GM18867 (cell line): ENCODE results near the gene DPF3.

Experiments
- ATAC-seq: cut with Tn5 transposase; IDR thresholded peaks from one replicate; pipeline ENCODE4 v1.9.1; 2021; ENCODE audit warnings: mild to moderate bottlenecking, moderate library complexity; ENCODE audit not compliant: unreplicated experiment

DPF3 gene

DNA sequence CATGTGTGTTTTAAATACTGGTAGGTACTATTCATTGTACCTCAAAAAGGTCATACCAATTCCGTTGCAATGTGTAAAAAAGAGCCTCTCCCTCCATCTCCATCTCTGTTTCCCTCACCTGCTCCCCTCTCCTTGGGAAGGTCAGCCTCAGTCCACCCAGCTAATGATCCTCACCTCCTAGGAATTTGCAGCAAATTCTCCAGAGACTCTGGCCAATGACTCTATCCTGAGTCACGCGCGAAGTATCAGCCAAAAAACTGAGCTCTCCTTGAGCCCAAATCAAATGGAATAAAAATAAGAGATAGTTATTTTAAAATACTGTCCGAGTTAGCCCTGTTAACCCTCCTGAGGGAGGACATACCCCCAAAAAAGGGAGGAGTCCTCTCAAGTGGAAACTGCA, 148.4 kb downstream of the DPF3 start:
- no peak for ATAC-seq

DNA sequence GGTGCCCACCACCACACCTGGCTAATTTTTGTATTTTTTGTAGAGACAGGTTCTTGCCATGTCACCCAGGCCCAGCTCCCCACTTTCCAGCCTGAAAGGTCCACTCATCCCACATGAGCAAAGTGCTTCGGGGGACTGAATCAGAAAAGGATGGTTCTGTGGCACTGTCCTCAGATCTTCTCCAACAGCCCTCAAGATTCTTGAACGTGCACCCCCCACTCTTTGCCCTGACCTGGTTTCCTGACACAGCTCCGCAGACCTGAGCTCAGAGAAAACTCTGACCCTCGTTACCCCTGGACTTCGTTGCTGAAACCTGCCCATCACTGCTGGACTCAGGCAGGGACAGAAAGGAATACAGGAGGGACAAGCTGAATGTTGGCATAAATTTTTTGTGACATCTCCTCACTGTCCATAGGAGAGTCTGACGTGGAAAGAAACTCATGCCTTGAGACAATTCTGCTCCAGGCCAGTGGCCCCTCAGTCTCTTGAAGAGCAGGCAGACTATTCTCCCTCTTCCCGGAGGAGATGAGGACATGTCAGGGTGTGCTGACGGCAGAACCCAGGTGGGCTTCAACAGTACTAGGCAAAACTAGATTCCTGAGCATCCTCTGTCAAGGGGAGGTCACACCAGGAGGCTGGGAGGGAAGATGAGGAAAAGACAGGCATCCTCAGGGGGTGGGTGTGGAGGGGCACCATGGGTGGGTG, 149.3 kb downstream of the DPF3 start:
- no peak for ATAC-seq

DNA sequence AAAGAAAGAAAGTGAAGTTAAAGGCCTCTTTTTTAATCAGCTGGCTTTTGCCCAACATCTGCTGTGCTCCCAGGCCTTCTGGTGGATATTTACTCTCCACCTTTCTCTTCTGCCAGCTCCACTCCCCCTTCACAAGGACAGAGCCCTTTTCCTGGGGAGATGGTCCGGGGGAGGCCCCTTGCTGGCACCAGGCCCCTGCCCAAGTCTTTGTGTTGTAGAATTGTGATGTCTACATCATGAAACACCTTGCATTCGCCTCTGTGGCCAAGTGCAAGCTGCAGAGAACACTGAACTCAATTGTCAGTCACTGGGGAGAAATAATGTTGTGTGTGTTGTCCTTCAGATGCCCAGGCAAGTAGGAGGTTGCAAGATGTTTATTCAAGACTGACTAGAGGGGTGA, 150.3 kb downstream of the DPF3 start:
- ATAC-seq: no peak

DNA sequence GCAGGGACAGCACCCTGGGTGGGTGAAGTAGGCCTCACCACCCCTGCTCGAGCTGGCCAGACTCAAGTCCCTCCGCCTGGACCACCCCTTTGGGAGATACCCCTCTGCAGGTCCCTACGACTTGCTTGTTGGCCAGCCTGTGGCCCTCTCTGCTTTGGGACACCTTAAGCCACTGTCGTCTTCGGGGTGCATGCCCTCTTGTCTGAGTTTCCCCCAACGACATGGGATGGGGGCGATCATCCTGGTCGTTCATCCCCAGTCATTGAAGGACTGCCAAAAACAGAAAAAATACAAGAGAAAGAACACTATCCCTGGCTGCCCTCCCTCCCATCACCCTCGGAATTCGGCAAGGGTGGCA, 151.1 kb downstream of the DPF3 start:
- no peak for ATAC-seq

DNA sequence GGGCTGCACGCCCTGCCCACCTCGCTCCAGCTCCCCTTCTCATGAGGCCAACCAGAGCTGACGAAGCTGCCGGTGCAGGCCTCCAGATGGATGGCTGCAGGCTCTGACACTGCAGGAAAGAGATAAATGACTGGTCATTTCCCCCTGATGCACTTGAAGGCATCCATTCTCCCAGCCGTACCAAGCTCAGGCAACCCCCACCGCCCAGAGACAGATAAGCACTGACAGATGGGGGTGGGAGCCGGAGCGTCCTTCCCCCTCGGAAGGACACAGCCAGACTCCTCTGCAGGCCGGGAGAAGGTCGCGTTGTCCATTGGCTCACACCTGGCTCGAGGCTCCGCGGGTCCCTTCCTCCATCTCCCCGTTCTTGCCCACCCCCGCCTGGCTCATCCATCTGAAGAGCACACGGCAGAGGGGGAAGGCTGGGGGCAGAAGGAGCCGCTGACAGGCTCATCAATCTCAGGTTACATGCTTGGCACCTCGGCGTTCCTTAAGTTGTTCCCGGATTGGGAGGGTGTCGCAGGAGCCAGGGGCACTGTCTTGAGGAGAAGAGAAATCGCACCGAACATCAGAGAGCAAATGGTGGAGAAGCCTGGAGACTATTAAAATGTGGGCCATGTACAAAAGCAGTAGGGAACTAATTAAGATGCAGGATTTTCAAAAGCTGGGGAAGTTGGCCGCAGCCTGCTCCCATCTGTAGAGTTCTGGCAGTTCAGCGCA, 151.6 kb downstream of the DPF3 start:
- ATAC-seq: no peak

DNA sequence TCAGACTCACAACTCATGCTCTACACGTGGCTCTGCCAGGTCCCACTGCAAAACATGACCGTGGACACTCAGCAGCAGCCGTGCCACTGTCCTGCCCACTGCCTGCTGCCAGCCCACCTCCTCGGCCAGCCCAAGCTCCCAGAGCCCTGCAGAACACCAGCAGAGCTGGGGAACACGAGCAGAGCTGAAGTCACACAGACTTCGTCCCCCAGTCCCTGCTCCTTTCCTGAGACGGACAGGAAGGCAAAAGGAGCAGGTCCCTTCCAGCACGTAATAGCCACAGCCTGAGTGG, 152.1 kb downstream of the DPF3 start:
- ATAC-seq: no peak

DNA sequence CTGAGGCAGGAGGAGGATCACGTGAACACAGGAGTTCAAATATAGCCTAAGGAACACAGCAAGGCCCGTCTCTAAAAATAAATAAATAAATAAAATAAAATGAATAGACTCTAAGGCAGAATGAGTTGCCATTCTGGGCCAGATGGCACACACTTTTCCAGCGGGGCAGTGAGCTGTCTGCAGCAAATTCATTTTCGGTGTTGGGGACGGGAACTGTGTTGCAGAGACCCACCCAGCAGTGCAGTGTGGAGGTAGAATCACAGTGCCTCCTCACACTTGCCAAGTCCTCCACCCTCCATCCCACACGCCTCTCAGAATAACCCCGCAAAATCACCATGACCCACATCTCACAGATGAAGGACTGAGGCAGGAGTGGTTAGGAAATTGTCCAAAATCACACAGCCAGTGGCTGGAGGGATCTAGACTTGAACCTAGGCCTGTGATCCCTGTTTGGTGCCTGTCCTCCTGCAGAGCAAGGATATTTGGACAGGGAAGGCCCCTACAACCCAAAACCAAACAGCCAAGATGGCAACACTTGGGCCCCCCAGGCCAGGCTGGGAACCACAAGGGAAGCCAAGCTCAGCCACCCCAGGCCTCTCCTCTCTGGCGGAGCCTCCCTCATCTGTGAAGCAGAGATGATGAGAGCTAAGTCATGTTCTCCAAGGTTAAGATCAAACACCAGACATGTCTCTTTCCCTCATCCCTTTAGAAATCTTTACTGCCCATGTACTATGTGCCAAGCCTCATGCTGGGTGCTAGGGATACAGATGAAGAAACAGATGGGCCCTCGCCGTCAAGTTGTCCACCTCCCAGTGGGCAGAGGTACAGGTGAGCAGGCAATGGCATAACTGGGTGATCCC, 152.7 kb downstream of the DPF3 start:
- ATAC-seq: no peak

DNA sequence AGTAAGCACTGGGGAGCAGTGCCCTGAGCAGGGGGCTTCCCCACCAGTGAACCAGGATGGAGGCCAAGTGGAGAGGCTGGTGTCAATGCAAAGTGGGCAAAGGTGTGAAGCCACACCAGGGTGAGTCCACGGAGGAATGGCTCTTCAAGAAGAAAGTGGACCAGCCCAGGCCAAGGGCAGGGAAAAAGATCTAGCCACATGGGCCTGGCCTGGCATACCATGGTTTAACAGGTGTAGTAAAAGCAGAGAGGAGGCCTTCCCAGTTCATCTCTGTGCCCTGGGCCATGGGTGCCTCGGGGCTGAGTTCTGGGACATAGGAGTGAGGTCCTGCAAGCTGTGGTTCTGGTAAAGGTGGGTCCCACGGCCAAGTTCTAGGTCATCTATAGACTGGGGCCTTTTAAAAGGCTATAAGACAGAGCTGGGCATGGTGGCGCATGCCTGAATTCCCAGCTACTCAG, 153.4 kb downstream of the DPF3 start:
- ATAC-seq: no peak

DNA sequence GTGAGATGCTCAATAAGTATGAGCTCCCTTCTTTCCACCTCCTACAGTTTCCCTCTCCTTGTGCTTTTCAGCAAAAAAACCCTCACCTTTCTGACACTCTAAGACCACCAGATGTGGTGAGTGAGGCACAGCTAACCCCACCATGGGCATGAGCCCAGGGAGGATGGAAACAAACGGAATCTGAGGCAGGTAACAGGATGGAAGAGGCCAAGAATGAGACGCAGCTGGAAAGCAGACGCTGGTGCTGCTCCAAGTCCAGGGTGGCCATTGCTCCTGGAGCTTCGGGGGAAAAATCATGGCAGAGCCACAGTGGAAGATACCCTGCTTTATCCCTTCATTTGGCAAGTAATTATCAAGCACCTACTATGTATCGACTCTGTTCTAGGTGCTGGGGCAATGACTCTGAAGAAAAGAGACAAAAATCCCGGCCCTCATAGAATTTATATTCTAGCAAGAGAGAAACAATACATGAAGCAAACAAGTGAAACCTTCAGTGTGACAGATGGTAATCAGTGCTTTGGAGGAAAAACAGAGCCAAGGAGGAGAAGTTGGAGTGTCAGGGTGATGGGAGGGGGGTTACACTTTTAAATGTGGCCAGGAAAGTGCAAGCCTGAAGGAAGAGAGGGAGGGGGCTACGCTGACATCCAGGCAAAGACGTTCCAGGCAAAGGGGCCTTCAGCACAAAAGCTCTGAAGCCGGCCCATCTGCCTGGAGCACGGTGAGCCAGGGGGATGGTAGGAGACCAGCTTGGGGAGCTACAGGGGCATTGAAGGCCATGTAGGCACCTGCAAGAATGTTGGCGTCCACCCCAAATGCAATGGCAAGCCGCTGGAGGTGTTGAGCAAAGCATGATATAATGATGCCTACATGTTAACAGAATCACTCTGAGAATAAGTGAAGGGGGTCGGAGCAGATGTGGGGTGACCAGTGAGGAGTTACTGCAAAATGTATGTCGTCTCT, 154.2 kb downstream of the DPF3 start:
- ATAC-seq: no peak

DNA sequence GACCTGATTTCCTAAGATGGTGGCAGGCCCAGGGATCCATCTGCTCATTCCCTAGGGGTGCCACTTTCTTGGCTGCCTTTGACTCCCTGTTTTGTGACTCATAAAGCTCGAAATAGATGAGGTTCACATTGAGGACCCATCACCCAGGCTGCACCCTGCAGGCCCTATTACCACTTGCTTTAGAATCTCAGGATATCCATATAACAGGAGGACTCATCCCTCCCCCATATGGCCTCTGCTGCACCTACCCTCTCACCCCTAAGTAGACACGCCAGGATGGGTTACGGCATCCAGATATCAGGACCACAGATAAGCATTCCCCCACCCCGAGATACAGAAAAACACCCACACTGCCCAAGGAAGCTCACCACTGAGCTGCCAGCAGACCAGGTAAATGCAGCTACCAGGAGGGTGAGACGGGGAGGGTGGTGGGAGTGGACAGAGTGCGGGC, 155.7 kb downstream of the DPF3 start:
- no peak for ATAC-seq

DNA sequence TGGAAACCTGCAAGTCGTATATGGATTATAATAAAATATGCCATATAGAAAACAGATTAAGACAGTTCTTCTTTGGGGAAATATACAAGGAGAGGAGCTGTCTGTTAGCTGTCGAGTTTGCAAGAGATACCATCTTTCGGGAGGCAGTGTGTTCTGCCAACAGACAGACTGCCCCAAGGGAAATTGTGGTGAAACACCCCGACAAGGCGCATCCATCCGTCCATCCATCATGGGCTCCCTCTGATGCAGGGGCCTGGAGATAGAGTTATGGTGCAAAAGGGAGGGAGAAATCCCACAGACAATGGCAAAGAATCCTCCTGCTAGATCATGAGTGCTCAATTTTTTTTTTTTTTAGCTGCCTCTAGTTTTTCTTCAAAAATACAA, 156.3 kb downstream of the DPF3 start:
- no peak for ATAC-seq

DNA sequence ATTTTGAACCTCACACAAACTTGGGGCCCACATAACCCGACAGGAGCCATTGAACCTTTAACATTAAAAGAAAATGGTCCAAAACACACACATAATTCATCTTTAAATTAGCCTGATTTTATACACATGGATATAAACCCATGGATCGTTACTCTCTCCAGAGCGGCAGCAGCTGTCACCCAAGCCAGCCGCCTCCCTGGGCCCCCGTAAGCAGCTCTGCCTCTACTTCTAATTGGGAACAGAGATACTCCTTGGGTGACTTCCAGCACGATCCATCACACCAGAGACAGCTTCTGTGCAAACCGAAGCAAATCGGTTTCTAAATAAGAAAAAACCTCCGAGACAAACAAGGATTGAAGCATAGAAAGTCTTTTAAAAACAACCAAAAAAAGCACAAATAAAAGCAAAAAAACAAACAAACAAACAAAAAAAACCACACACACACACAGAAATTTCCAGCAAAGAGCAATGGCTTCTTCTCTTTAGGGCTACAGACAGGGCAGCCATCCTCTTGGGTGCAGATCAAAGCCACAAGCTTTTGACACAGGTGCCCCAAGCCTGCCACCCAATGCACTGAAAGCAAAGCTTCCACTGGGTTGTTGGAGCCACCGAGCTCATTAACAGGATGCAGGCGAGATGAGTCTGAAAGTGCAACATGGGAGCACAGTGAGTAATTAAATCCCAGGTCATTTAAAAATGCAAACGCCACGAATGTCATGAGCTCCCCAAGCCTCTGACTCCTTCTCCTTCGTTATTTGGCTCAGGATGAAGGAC, 156.9 kb downstream of the DPF3 start:
- no peak for ATAC-seq

DNA sequence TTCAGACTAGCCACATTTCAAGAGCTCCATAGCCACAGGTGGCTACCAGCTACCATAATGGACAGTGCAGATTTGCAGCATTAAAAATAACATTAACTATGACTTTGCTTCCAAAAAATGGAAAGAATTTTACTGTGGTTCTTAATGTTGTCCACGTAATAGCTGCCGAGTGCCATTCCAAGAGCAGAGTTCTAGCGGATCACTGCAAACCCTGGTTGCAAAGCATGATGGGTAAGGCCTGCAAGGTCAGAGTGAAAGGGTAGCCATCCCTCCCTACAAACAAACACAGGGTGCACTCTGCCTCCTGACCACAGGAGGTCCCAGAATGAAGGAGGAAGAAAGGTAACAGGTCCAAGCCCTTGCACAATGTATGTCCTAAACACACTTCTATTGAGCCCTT, 157.6 kb downstream of the DPF3 start:
- ATAC-seq: no peak

DNA sequence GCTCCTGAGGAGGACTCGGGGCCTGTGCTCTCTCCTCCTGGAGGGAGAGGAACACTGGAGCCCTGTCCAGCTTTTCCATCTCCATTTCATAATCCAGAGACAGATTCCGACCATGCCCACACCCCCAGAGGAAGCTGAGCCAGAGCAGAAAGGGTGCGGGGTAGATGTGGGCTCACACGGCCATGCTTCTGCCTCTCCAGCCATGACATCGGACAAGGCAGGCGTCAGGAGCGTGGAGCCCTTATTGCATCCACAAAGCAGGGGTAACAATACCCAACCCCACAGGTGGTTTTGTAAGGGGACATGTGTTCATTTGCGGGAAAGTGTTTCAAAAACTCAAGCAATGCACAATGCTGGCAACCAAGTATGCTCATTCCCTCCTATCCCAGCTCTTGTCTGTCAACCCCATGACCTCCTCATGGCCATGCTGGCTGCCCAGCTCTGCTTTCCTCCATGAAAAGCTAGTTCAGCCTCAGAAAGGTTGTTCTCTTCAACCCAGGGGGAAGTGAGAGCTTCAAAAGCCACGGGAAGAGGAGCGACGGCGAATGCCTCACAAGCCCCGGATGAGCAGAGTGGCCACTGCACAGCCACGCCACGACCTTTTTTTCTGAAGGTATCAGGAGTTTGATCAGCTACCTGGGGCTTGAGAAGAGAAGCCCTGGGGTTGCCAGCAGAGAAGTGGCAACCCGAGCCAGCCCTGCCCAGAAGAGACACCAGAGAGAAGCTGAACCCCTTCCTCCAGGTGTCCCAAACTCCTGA, 161.7 kb downstream of the DPF3 start:
- ATAC-seq: no peak

DNA sequence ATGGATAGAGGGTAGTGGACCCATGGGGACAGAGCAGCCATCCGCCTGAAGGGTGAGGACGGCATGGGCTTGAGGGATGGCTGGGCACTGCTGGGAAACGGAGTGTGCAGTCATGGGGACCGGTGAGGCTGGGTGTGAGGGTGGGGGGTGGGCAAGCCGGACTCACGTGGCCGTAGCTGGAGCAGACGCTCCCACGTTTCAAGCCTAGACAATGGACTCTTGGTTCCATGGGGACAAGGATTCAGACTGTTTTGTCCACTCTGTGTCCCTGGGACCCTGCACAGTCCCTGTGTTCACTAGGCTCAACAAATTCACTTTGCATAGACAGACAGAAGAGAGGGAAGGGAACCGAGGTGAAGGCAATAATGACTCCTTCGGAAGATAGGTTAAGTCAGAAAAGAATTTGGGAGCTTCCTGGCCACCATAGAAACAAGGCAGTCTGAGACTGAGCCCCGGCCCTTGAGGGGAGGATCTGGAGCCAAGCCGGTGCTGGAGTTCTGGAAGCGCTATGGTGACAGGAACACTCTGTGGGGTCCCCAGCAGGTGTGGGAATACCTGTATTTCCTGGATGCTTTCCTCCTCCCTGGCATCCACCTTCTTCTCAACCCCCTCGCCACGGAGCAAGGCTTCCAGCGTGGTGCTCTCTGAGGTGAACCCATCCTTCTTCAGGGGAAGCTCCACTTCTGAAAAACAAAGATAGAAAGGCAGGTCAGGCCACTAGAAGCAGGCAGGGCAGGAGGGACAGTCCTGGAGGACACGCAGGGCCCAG, 162.5 kb downstream of the DPF3 start:
- no peak for ATAC-seq

DNA sequence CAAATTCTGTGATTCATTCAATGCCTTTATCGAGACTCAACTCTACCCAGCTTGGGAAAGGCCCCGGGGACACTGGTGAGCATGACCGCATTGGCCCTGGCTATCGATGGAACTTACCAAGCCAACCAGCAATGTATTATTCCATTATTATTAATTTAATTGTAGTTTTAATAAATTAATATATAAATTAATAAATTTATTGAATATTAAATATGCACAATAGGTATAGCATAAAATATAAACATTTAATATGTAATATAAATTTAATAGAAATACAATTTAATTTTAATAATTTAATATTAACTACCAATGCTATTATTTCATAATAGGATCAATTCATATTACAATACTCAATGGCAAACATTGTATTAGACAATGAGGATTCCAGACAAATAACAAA, 163.4 kb downstream of the DPF3 start:
- no peak for ATAC-seq

DNA sequence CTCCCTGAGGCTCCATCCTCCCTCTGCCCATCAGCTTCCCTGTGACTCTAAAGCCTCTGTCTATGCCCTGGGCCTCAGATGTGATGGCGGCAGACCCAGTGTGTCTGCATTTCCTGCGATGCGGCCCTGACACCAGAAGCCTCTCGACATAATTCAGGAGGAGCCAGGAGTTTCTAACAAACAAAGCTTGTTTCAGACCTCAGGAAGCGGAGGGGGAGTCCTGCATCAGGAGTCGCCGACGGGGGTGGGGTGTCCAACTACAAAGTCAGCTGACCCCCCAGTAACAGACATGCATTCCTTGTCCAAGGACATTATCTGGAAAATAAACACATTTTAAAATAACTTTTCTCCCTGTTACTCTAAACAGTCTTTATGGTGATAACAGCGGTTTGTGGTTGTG, 167.5 kb downstream of the DPF3 start:
- ATAC-seq: no peak

DNA sequence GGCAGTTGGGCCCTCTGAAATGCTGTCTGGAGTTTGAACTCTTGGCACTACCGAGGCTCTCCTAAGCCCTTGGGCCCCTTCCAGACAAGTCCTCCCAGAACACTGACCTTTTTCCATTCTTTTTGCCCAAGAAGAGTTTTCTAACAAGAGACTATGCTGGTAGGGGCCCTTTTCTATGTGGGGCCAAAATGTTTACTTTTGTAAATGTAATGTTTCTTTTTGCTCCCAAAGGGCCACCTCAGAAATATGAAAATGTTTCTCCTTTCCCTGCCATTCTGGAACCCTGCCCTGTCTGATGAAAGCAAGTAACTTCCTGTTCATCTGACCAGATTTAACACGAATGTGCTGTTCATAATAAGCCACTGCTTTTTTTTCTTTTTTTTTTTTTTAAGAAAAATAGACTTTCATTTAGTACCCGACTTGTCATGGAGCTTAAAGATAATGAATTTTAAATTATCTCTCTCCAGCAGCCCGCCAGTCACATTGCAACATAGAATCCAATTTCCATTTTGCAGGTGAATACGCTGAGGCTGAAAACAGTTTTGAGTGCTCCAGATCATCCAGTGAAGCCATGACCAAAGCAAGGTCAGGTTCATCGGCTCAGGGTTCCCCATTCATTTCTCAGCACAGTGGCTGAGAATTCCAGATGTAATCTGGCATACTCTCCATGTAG, 169.9 kb downstream of the DPF3 start:
- no peak for ATAC-seq
